ENCODE data around the gene TRIP11. TPM values are rescaled to one million over a fixed set of nuclear protein-coding genes. Genes with fewer than 3 reads are reported as not detected.

Gene TRIP11
- total RNA-seq, 1 experiment from 2014 or later = 43.4 TPM

- POLR2A ChIA-PET = no interaction called here
- TF ChIP-seq CTCF (IDR thresholded peaks at IDR 0.05; ENCODE audit: insufficient read depth in 1 of 2, low read depth in 1 of 2, low read length in 1 of 2, severe bottlenecking in 1 of 2, unreplicated experiment in 1 of 2) = no peak
- Mint-ChIP-seq H3K4me3 (ENCODE audit: unreplicated experiment) (no peak overlapping the region), H3K4me1 (ENCODE audit: low read depth, unreplicated experiment) (no peaks in the 10 kb centered on the region), H3K27ac (ENCODE audit: unreplicated experiment) (no peak overlapping the region), H3K27me3 (ENCODE audit: insufficient read depth, unreplicated experiment) (no peaks in the 10 kb centered on the region), H3K9me3 (ENCODE audit: unreplicated experiment) (no peaks in the 10 kb centered on the region), H3K36me3 (ENCODE audit: insufficient read depth, unreplicated experiment) (peaks cover 9% of the 10 kb centered on the region)
- no TSS peak for BruUV-seq (replicated peaks)
- no peaks in the 10 kb centered on the region for H3K36me3 ChIP-seq (ENCODE audit: control insufficient read depth, insufficient read depth, low read length)
- DNase-seq = no peak
- no peak overlapping the region for H3K4me3 ChIP-seq (ENCODE audit: low read depth, low read length)
- H3K27me3 ChIP-seq (replicated peaks; ENCODE audit: control insufficient read depth, insufficient read depth, low read length) = no peaks in the 10 kb centered on the region
- CTCF ChIA-PET = no interaction called here
- intact Hi-C loops (cut with micrococcal nuclease; ENCODE audit: unreplicated experiment) = no loop called here
- no peaks in the 10 kb centered on the region for H3K4me1 ChIP-seq
- no peaks in the 10 kb centered on the region for H3K9me3 ChIP-seq
These were observed 62.0 kb downstream of the TRIP11 start for GRCh38 chr14:91977884-91978283.

- Histone ChIP-seq H3K27me3 (replicated peaks; ENCODE audit: control insufficient read depth, insufficient read depth, low read length) (no peaks in the 10 kb centered on the region), H3K4me3 (ENCODE audit: low read depth, low read length) (no peak overlapping the region), H3K9me3 (no peaks in the 10 kb centered on the region), H3K4me1 (no peaks in the 10 kb centered on the region), H3K36me3 (ENCODE audit: control insufficient read depth, insufficient read depth, low read length) (no peaks in the 10 kb centered on the region)
- CTCF ChIA-PET = no interaction called here
- no peak overlapping the region for H3K4me3 Mint-ChIP-seq (ENCODE audit: unreplicated experiment)
- H3K27ac Mint-ChIP-seq (ENCODE audit: unreplicated experiment) = no peak overlapping the region
- peaks cover 6% of the 10 kb centered on the region for H3K36me3 Mint-ChIP-seq (ENCODE audit: insufficient read depth, unreplicated experiment)
- H3K4me1 Mint-ChIP-seq (ENCODE audit: low read depth, unreplicated experiment) = no peaks in the 10 kb centered on the region
- H3K27me3 Mint-ChIP-seq (ENCODE audit: insufficient read depth, unreplicated experiment) = no peaks in the 10 kb centered on the region
- no peak for DNase-seq
- TF ChIP-seq CTCF (IDR thresholded peaks at IDR 0.05; ENCODE audit: insufficient read depth in 1 of 2, low read depth in 1 of 2, low read length in 1 of 2, severe bottlenecking in 1 of 2, unreplicated experiment in 1 of 2) = no peak
- BruUV-seq (replicated peaks) = no TSS peak
- POLR2A ChIA-PET = no interaction called here
- intact Hi-C loops (cut with micrococcal nuclease; ENCODE audit: unreplicated experiment) = no loop called here
- H3K9me3 Mint-ChIP-seq (ENCODE audit: unreplicated experiment) = no peaks in the 10 kb centered on the region
These were observed 64.1 kb downstream of the TRIP11 start for GRCh38 chr14:91975763-91976162.

DNA sequence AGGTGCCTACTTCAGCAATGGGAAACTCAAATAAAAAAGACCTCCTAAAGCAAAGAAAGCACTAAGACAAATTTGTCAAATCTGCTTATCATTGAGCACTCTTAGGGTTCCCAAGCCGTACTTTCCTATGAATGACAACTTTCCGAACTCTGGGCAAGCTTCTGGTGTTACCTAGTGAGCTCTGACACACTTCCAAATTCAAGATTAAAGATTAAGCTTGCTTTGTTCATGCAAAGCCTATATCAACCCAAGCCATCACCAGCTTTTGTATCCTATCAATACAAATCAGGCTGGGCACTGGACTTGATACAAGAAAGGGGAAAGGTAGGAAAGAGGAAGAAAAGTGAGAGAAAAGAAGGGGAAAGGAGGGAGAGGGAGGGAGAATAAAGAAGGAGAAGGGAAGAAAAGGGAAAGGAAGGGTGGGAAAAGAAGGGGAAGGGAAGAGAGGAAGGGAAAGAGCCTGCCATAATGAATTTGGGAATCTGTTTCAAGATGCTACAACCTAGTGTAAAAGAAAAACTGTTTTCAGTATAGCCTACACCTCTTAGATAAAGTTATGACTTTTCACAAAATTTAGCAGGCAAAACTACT is 68.6 kb downstream of the TRIP11 start:
- no peak overlapping the region for H3K4me3 Mint-ChIP-seq (ENCODE audit: unreplicated experiment)
- POLR2A ChIA-PET = no interaction called here
- H3K27ac Mint-ChIP-seq (ENCODE audit: unreplicated experiment) = no peak overlapping the region
- H3K9me3 Mint-ChIP-seq (ENCODE audit: unreplicated experiment) = no peaks in the 10 kb centered on the region
- H3K27me3 Mint-ChIP-seq (ENCODE audit: insufficient read depth, unreplicated experiment) = no peaks in the 10 kb centered on the region
- no TSS peak for BruUV-seq (replicated peaks)
- no peak for DNase-seq
- no peaks in the 10 kb centered on the region for H3K4me1 Mint-ChIP-seq (ENCODE audit: low read depth, unreplicated experiment)
- no peaks in the 10 kb centered on the region for H3K4me1 ChIP-seq
- H3K4me3 ChIP-seq (ENCODE audit: low read depth, low read length) = no peak overlapping the region
- no peaks in the 10 kb centered on the region for H3K27me3 ChIP-seq (replicated peaks; ENCODE audit: control insufficient read depth, insufficient read depth, low read length)
- intact Hi-C loops (cut with micrococcal nuclease; ENCODE audit: unreplicated experiment) = no loop called here
- peaks cover 34% of the 10 kb centered on the region for H3K36me3 Mint-ChIP-seq (ENCODE audit: insufficient read depth, unreplicated experiment)
- no peaks in the 10 kb centered on the region for H3K36me3 ChIP-seq (ENCODE audit: control insufficient read depth, insufficient read depth, low read length)
- CTCF ChIA-PET = no interaction called here
- no peaks in the 10 kb centered on the region for H3K9me3 ChIP-seq
- TF ChIP-seq CTCF (IDR thresholded peaks at IDR 0.05; ENCODE audit: insufficient read depth in 1 of 2, low read depth in 1 of 2, low read length in 1 of 2, severe bottlenecking in 1 of 2, unreplicated experiment in 1 of 2) = no peak
